Measurements from ENCODE around the gene WDR35.
"Not testable (repeated sequence)": the region's sequence is repeated elsewhere in the genome, so short reads cannot be mapped to it uniquely, and the experiment has no call there.

Gene WDR35

DNA sequence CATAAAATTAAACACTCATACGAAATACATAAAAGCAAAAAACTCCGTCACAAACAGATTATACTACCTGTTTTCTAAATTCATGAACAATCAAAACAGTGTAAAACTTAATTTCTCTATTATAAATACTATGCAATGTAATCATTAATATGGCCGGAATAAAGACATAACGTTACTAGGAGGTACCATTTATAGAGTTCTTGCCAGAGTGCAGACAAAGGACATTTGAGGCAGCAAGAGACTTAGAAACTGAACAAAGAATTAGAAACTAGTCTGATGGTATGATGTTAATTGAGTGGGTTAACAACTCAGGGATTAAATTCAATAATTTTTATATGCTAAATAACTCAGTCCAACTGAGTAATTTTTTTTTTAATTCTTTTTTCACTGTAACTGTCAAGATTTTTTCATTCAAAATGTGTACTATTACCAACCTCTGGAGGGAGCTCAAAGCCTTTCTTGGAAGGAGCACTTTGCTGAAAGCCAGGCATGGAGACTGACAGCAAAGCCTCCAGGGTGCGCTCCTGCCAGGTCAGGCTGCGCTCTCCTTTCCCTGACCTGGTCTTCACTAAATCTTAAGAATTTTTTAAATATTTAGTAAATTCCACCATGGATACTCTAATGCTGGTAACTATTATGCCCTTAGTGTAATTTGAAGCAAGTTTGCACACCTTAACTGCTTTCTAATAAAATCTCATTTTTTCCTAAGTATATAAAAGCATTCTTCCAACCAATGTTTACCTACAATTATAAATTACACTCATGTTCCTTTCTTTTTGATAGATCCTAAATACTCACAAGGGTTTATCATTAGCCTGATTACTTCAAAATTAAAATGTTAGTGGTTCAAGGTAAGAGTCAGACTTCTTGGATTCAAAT lies 34.1 kb downstream of the WDR35 start:
- no peaks in the 10 kb centered on the region for H3K27me3 ChIP-seq (ENCODE audit: control insufficient read depth, insufficient read depth, low read length)
- H3K9me3 ChIP-seq (ENCODE audit: control insufficient read depth, low read length): no peaks in the 10 kb centered on the region
- H3K4me3 ChIP-seq (ENCODE audit: low read length): no peak overlapping the region
- no peaks in the 10 kb centered on the region for H3K4me1 ChIP-seq (ENCODE audit: control insufficient read depth, insufficient read depth, low read length)
- H3K36me3 ChIP-seq (ENCODE audit: control insufficient read depth, insufficient read depth, low read length): no peaks in the 10 kb centered on the region
- no peak overlapping the region for H3K9ac ChIP-seq (ENCODE audit: low read length)

GRCh38 chr2:19949071-19949470 lies 40.8 kb downstream of the WDR35 start:
- H3K4me3 ChIP-seq (ENCODE audit: low read length): no peak overlapping the region
- H3K9ac ChIP-seq (ENCODE audit: low read length): no peak overlapping the region
- H3K4me1 ChIP-seq (ENCODE audit: control insufficient read depth, insufficient read depth, low read length): no peaks in the 10 kb centered on the region
- no peaks in the 10 kb centered on the region for H3K9me3 ChIP-seq (ENCODE audit: control insufficient read depth, low read length)
- H3K36me3 ChIP-seq (ENCODE audit: control insufficient read depth, insufficient read depth, low read length): no peaks in the 10 kb centered on the region
- H3K27me3 ChIP-seq (ENCODE audit: control insufficient read depth, insufficient read depth, low read length): no peaks in the 10 kb centered on the region

DNA sequence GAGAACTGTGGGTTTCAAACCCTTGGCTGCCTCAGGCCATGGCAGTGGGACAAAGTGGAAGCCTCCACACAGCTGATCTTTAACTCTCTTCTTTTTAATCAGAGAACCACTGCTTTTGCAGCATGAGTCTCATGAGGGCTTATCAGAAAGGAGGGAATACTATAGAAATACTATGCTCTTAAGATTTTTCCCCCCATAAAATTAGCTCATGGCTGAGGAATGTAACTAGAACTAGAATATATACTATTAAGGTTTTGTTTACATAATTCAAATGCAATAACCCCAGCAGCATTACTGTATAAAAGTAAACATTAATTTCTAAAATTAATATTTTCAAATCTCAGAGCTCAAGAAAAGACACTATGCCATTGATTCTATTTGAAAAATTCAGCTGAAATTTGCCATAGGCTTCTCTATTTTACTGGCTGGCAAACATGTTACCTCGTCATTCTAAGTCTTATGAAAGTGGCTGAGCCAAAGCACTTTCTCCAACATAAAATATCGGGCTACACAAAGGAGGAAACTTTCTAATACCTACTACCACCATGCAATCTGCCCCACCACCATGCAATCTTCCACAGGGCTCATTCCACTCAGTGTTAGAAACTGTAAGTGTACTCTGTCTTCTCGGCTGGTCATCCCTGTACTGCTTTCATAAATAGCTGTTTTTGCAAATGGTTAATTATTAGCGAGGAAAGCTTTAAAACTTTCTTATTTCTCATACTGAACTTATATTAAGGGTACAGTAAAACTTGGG lies 42.5 kb downstream of the WDR35 start:
- H3K36me3 ChIP-seq (ENCODE audit: control insufficient read depth, insufficient read depth, low read length): no peaks in the 10 kb centered on the region
- H3K4me3 ChIP-seq (ENCODE audit: low read length): no peak overlapping the region
- H3K9me3 ChIP-seq (ENCODE audit: control insufficient read depth, low read length): no peaks in the 10 kb centered on the region
- no peaks in the 10 kb centered on the region for H3K4me1 ChIP-seq (ENCODE audit: control insufficient read depth, insufficient read depth, low read length)
- no peaks in the 10 kb centered on the region for H3K27me3 ChIP-seq (ENCODE audit: control insufficient read depth, insufficient read depth, low read length)
- no peak overlapping the region for H3K9ac ChIP-seq (ENCODE audit: low read length)

- Histone ChIP-seq H3K27me3 (ENCODE audit: control insufficient read depth, insufficient read depth, low read length) (no peaks in the 10 kb centered on the region), H3K36me3 (ENCODE audit: control insufficient read depth, insufficient read depth, low read length) (no peaks in the 10 kb centered on the region), H3K9me3 (ENCODE audit: control insufficient read depth, low read length) (no peaks in the 10 kb centered on the region), H3K4me1 (ENCODE audit: control insufficient read depth, insufficient read depth, low read length) (no peaks in the 10 kb centered on the region), H3K9ac (ENCODE audit: low read length) (no peak overlapping the region), H3K4me3 (ENCODE audit: low read length) (no peak overlapping the region)
Observed at GRCh38 chr2:19944205-19944845, 45.6 kb downstream of the WDR35 start.

- H3K36me3 ChIP-seq (ENCODE audit: control insufficient read depth, insufficient read depth, low read length): no peaks in the 10 kb centered on the region
- no peak overlapping the region for H3K9ac ChIP-seq (ENCODE audit: low read length)
- H3K4me3 ChIP-seq (ENCODE audit: low read length): no peak overlapping the region
- H3K9me3 ChIP-seq (ENCODE audit: control insufficient read depth, low read length): no peaks in the 10 kb centered on the region
- no peaks in the 10 kb centered on the region for H3K27me3 ChIP-seq (ENCODE audit: control insufficient read depth, insufficient read depth, low read length)
- H3K4me1 ChIP-seq (ENCODE audit: control insufficient read depth, insufficient read depth, low read length): no peaks in the 10 kb centered on the region
Observed at GRCh38 chr2:19943189-19943588, 46.7 kb downstream of the WDR35 start.

DNA sequence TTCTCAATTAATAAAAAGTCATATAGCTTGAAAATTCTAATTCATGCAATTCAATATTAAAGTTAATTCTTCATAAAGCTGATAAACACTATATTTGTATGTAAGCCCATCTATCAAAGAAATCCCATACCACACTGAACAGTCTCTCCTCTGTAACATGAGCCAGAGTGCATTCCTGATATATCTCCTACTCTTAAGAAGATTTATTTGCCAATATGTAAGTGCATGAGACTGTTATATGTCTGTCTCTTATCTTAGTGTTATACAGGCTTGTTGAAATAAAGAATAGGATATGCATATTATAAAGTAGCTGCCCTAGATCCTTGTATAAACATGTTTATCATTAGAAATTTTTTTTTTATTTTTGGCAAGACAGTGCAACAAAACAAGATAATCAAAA lies 47.7 kb downstream of the WDR35 start:
- H3K4me3 ChIP-seq (ENCODE audit: low read length): no peak overlapping the region
- no peak overlapping the region for H3K9ac ChIP-seq (ENCODE audit: low read length)
- H3K36me3 ChIP-seq (ENCODE audit: control insufficient read depth, insufficient read depth, low read length): no peaks in the 10 kb centered on the region
- no peaks in the 10 kb centered on the region for H3K4me1 ChIP-seq (ENCODE audit: control insufficient read depth, insufficient read depth, low read length)
- H3K9me3 ChIP-seq (ENCODE audit: control insufficient read depth, low read length): no peaks in the 10 kb centered on the region
- H3K27me3 ChIP-seq (ENCODE audit: control insufficient read depth, insufficient read depth, low read length): no peaks in the 10 kb centered on the region

GRCh38 chr2:19937004-19937403 lies 52.9 kb downstream of the WDR35 start:
- no peaks in the 10 kb centered on the region for H3K36me3 ChIP-seq (ENCODE audit: control insufficient read depth, insufficient read depth, low read length)
- no peaks in the 10 kb centered on the region for H3K27me3 ChIP-seq (ENCODE audit: control insufficient read depth, insufficient read depth, low read length)
- H3K9me3 ChIP-seq (ENCODE audit: control insufficient read depth, low read length): no peaks in the 10 kb centered on the region
- H3K9ac ChIP-seq (ENCODE audit: low read length): no peak overlapping the region
- peaks cover 6% of the 10 kb centered on the region for H3K4me1 ChIP-seq (ENCODE audit: control insufficient read depth, insufficient read depth, low read length)
- no peak overlapping the region for H3K4me3 ChIP-seq (ENCODE audit: low read length)

DNA sequence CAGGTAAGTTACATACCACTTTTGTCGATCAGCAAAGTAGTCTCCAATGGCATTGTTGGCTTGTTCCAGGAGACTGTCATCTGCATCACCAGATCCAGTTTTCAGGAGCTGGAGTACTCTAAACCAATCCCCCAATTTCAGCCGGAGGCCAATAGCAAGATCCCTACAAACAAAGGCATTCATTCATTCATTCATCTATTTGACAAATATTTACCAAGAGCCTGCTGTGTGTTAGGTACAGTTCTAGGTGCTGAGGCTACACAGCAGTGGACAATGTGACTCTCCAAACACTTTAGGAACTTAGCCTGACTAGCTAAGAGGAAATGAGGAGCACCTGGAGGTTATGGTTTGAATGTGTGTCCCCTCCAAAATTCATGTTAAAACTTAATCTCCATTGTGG lies 53.7 kb downstream of the WDR35 start:
- H3K27me3 ChIP-seq (ENCODE audit: control insufficient read depth, insufficient read depth, low read length): no peaks in the 10 kb centered on the region
- no peaks in the 10 kb centered on the region for H3K9me3 ChIP-seq (ENCODE audit: control insufficient read depth, low read length)
- H3K9ac ChIP-seq (ENCODE audit: low read length): no peak overlapping the region
- peaks cover 6% of the 10 kb centered on the region for H3K4me1 ChIP-seq (ENCODE audit: control insufficient read depth, insufficient read depth, low read length)
- no peaks in the 10 kb centered on the region for H3K36me3 ChIP-seq (ENCODE audit: control insufficient read depth, insufficient read depth, low read length)
- H3K4me3 ChIP-seq (ENCODE audit: low read length): no peak overlapping the region

DNA sequence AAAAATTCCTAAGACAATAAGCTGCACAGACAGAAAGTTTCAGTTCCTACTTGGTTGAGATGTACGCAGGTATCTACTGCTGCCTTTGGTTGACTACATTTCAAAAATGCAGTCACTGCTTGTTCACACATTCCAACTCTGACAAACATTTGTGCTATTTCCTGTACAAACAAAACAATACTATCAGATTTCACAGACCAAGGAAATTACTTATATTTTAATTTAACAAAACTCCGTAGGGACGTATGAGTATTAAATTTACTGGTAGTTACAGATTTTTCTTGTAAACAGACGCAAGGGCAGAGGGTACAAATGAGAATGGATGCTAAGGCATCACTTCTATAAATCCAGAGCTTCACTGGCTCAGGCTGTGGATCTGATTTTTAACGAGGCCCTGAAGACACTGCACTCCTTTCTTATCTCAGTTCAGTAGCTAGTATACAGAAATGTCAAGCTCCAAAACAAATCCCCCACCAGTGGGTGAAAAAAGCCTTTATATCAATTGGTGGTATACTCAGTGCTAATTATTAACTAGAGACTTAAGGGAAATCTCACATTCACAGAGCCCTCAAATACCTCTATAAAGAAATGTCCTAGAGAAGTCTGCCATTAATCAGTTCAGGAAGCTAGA lies 56.4 kb downstream of the WDR35 start:
- Histone ChIP-seq H3K4me3 (ENCODE audit: low read length) (no peak overlapping the region), H3K4me1 (ENCODE audit: control insufficient read depth, insufficient read depth, low read length) (peaks cover 6% of the 10 kb centered on the region), H3K27me3 (ENCODE audit: control insufficient read depth, insufficient read depth, low read length) (no peaks in the 10 kb centered on the region), H3K9ac (ENCODE audit: low read length) (no peak overlapping the region), H3K9me3 (ENCODE audit: control insufficient read depth, low read length) (no peaks in the 10 kb centered on the region), H3K36me3 (ENCODE audit: control insufficient read depth, insufficient read depth, low read length) (no peaks in the 10 kb centered on the region)

DNA sequence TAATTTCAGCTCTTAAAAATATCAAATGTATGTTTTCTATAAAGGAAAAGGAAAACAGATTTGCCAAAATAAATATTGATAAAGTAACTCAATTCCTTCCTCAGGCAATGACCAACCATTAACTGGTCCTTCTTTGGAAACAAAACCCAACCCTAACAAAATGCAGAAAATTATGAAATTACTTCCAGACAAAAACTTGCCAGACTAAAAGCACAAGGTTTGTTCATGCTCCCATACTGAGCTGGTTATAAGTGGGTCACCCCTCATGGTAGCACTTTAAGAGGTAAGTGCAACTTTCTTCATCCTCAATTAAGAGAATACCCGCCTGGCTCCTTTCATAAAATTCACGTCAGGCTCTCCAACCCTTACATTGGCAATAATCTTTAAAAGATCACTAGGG lies 57.0 kb downstream of the WDR35 start:
- Histone ChIP-seq H3K4me1 (ENCODE audit: control insufficient read depth, insufficient read depth, low read length) (peaks cover 6% of the 10 kb centered on the region), H3K9me3 (ENCODE audit: control insufficient read depth, low read length) (no peaks in the 10 kb centered on the region), H3K4me3 (ENCODE audit: low read length) (no peak overlapping the region), H3K9ac (ENCODE audit: low read length) (no peak overlapping the region), H3K36me3 (ENCODE audit: control insufficient read depth, insufficient read depth, low read length) (no peaks in the 10 kb centered on the region), H3K27me3 (ENCODE audit: control insufficient read depth, insufficient read depth, low read length) (no peaks in the 10 kb centered on the region)

GRCh38 chr2:19929226-19929625 lies 60.7 kb downstream of the WDR35 start:
- H3K27me3 ChIP-seq (ENCODE audit: control insufficient read depth, insufficient read depth, low read length): no peaks in the 10 kb centered on the region
- H3K9ac ChIP-seq (ENCODE audit: low read length): no peak overlapping the region
- H3K4me3 ChIP-seq (ENCODE audit: low read length): no peak overlapping the region
- no peaks in the 10 kb centered on the region for H3K36me3 ChIP-seq (ENCODE audit: control insufficient read depth, insufficient read depth, low read length)
- peaks cover 5% of the 10 kb centered on the region for H3K9me3 ChIP-seq (ENCODE audit: control insufficient read depth, low read length)
- H3K4me1 ChIP-seq (ENCODE audit: control insufficient read depth, insufficient read depth, low read length): peaks cover 6% of the 10 kb centered on the region

GRCh38 chr2:19927816-19928215 lies 62.1 kb downstream of the WDR35 start:
- not testable (repeated sequence) for H3K9ac ChIP-seq (ENCODE audit: low read length); H3K4me1 ChIP-seq (ENCODE audit: control insufficient read depth, insufficient read depth, low read length); H3K9me3 ChIP-seq (ENCODE audit: control insufficient read depth, low read length); H3K36me3 ChIP-seq (ENCODE audit: control insufficient read depth, insufficient read depth, low read length); H3K27me3 ChIP-seq (ENCODE audit: control insufficient read depth, insufficient read depth, low read length); H3K4me3 ChIP-seq (ENCODE audit: low read length)

All from mucosa of stomach (tissue), 1 donor.